ENCODE results near the gene CCDC3.

DNA sequence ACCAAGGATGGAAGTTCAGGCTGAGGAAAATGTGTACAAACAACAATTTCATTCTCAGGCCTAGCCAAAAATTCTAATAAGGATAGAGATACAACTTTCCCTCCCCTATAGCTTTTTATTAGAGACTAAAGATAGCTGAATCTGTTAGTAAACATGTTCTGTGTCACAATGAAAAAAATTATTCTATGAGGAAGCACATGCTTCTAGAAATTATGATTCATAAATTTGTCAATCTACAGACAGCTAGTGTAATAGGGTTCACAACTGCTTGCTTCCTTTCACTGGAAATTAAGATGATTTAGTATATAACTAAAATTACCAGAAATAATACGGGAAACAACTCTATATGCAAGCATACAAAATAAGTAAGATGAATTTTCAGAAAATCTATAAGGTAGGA is 56.6 kb downstream of the CCDC3 start:
- no peak for TF ChIP-seq POLR2A (IDR thresholded peaks at IDR 0.05)
- TF ChIP-seq, protein P1, sequence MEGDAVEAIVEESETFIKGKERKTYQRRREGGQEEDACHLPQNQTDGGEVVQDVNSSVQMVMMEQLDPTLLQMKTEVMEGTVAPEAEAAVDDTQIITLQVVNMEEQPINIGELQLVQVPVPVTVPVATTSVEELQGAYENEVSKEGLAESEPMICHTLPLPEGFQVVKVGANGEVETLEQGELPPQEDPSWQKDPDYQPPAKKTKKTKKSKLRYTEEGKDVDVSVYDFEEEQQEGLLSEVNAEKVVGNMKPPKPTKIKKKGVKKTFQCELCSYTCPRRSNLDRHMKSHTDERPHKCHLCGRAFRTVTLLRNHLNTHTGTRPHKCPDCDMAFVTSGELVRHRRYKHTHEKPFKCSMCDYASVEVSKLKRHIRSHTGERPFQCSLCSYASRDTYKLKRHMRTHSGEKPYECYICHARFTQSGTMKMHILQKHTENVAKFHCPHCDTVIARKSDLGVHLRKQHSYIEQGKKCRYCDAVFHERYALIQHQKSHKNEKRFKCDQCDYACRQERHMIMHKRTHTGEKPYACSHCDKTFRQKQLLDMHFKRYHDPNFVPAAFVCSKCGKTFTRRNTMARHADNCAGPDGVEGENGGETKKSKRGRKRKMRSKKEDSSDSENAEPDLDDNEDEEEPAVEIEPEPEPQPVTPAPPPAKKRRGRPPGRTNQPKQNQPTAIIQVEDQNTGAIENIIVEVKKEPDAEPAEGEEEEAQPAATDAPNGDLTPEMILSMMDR (IDR thresholded peaks at IDR 0.05): no peak
- no peak for TF ChIP-seq POLR2AphosphoS5 (IDR thresholded peaks at IDR 0.05; ENCODE audit: insufficient read depth in 1 of 2, low read depth in 1 of 2)
